ENCODE results near the gene ZFHX3. TPM values are rescaled to one million over a fixed set of nuclear protein-coding genes. Genes with fewer than 3 reads are reported as not detected.
A peak's percentile ranks its signal among the peaks of the same experiment; 100 is the strongest.

Gene ZFHX3, protein sequence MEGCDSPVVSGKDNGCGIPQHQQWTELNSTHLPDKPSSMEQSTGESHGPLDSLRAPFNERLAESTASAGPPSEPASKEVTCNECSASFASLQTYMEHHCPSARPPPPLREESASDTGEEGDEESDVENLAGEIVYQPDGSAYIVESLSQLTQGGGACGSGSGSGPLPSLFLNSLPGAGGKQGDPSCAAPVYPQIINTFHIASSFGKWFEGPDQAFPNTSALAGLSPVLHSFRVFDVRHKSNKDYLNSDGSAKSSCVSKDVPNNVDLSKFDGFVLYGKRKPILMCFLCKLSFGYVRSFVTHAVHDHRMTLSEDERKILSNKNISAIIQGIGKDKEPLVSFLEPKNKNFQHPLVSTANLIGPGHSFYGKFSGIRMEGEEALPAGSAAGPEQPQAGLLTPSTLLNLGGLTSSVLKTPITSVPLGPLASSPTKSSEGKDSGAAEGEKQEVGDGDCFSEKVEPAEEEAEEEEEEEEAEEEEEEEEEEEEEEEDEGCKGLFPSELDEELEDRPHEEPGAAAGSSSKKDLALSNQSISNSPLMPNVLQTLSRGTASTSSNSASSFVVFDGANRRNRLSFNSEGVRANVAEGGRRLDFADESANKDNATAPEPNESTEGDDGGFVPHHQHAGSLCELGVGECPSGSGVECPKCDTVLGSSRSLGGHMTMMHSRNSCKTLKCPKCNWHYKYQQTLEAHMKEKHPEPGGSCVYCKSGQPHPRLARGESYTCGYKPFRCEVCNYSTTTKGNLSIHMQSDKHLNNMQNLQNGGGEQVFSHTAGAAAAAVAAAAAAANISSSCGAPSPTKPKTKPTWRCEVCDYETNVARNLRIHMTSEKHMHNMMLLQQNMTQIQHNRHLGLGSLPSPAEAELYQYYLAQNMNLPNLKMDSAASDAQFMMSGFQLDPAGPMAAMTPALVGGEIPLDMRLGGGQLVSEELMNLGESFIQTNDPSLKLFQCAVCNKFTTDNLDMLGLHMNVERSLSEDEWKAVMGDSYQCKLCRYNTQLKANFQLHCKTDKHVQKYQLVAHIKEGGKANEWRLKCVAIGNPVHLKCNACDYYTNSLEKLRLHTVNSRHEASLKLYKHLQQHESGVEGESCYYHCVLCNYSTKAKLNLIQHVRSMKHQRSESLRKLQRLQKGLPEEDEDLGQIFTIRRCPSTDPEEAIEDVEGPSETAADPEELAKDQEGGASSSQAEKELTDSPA (N-terminal part only)
- total RNA-seq (2021) (21.7 and 21.8 TPM in 2 replicates), Bru-seq, nascent RNA (percentile 59 among the genes with signal in this experiment), BruChase-seq, experiment 1, labeled RNA remaining after a 2-hour chase (percentile 55 among the genes with signal in this experiment), BruChase-seq, experiment 2, labeled RNA remaining after a 6-hour chase (percentile 59 among the genes with signal in this experiment)
- long read RNA-seq, partial matches to known transcripts: 5 of 9 reads
- long read RNA-seq, other reads (novel, unspliced or antisense): 4 of 9 reads

DNA sequence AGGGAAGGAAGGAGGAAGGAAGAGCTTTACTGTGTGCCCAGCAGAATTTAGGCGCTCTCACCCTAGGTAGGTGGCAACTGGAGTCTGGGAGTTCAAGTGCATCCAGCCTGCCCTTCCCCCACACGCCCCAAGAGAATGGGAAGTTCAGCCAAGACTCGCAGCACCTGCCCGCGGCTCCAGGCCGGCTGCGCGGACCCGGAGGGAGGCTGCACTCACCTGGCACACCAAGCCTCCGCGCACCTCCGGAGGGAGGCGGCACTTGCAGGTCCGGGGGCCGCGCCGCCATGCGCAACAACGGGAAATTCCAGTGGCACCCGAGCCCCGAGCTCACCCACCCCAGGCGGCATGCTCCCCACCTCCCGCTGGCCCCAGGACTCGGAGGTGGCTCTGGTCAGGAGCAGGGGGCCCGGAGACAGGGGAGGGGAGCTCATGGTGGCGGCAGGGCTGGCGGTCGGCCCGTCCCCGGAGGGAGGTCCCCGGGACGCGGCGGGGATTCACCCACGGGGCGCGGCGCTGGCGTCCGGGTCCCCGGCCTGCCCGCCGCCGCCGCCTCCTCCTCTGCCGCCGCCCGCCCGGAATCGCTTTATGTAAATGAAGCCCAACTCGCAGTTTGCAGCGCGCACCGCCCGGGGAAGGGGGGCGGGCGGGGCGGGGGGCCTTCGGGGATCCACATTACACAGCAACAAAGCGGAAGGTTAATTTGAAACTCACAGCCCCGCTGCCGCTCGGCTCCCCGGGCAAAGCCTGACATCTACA, at the start of gene ZFHX3:
Gene ZFHX3, minus strand, starts transcription at position 593 of the 756 bp plus-strand sequence. CDS start 87,983 bp downstream, outside the sequence.
- Histone ChIP-seq H3K4me3 (ENCODE audit: low read depth, low read length, poor library complexity, severe bottlenecking) (peak within 1 kb of the TSS; percentile 69), H3K36me3 (ENCODE audit: insufficient read depth, low read length, poor library complexity, severe bottlenecking) (no peaks in the 10 kb centered on the region), H3K27ac (ENCODE audit: low read depth, low read length, poor library complexity, severe bottlenecking) (peak within 1 kb of the TSS; percentile 70), H3K4me1 (ENCODE audit: insufficient read depth, low read length, poor library complexity, severe bottlenecking) (peaks cover 65% of the 10 kb centered on the region), H3K27me3 (replicated peaks; ENCODE audit: insufficient read depth, low read depth, low read length, poor library complexity) (no peaks in the 10 kb centered on the region), H3K9me3 (ENCODE audit: low read depth, low read length, poor library complexity, severe bottlenecking) (no peaks in the 10 kb centered on the region)
- intact Hi-C loops (cut with micrococcal nuclease; ENCODE audit: unreplicated experiment): loop anchor here (10.0 kb wide), 1 partner anchor 513 kb away; no protein-coding TSS in a partner anchor
- TF ChIP-seq EZH2 (IDR thresholded peaks at IDR 0.05; ENCODE audit: borderline replicate concordance, low read depth, low read length, poor library complexity, severe bottlenecking): no peak
- TF ChIP-seq, protein P1, sequence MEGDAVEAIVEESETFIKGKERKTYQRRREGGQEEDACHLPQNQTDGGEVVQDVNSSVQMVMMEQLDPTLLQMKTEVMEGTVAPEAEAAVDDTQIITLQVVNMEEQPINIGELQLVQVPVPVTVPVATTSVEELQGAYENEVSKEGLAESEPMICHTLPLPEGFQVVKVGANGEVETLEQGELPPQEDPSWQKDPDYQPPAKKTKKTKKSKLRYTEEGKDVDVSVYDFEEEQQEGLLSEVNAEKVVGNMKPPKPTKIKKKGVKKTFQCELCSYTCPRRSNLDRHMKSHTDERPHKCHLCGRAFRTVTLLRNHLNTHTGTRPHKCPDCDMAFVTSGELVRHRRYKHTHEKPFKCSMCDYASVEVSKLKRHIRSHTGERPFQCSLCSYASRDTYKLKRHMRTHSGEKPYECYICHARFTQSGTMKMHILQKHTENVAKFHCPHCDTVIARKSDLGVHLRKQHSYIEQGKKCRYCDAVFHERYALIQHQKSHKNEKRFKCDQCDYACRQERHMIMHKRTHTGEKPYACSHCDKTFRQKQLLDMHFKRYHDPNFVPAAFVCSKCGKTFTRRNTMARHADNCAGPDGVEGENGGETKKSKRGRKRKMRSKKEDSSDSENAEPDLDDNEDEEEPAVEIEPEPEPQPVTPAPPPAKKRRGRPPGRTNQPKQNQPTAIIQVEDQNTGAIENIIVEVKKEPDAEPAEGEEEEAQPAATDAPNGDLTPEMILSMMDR (conservative IDR thresholded peaks at IDR 0.05; ENCODE audit: low read depth, low read length): no peak
- CTCF ChIA-PET: no interaction called here
- no TSS peak for BruUV-seq (replicated peaks)
- POLR2A ChIA-PET (ENCODE audit: low non-redundant PET): no interaction called here
- DNase-seq (ENCODE audit: low spot score): peak; percentile 82

- Histone ChIP-seq H3K4me3 (ENCODE audit: low read depth, low read length, poor library complexity, severe bottlenecking) (no peak overlapping the region), H3K4me1 (ENCODE audit: insufficient read depth, low read length, poor library complexity, severe bottlenecking) (peaks cover 23% of the 10 kb centered on the region), H3K27ac (ENCODE audit: low read depth, low read length, poor library complexity, severe bottlenecking) (no peak overlapping the region), H3K36me3 (ENCODE audit: insufficient read depth, low read length, poor library complexity, severe bottlenecking) (no peaks in the 10 kb centered on the region), H3K9me3 (ENCODE audit: low read depth, low read length, poor library complexity, severe bottlenecking) (no peaks in the 10 kb centered on the region), H3K27me3 (replicated peaks; ENCODE audit: insufficient read depth, low read depth, low read length, poor library complexity) (no peaks in the 10 kb centered on the region)
- no TSS peak for BruUV-seq (replicated peaks)
- no peak for TF ChIP-seq EZH2 (IDR thresholded peaks at IDR 0.05; ENCODE audit: borderline replicate concordance, low read depth, low read length, poor library complexity, severe bottlenecking)
- TF ChIP-seq, protein P1 (conservative IDR thresholded peaks at IDR 0.05; ENCODE audit: low read depth, low read length): no peak
- no peak for DNase-seq (ENCODE audit: low spot score)
- CTCF ChIA-PET: interaction anchor here (1.7 kb wide), 1 partner anchor 264 kb away, joined by 5 read pairs; no protein-coding TSS in a partner anchor
- intact Hi-C loops (cut with micrococcal nuclease; ENCODE audit: unreplicated experiment): no loop called here
- POLR2A ChIA-PET (ENCODE audit: low non-redundant PET): interaction anchor here (0.6 kb wide), 1 partner anchor 1088 kb away, joined by 3 read pairs; no protein-coding TSS in a partner anchor
Observed at GRCh38 chr16:73096510-73096909, 48.6 kb upstream of the ZFHX3 start.

Measured in A673 (cell line).